NCI-H82 treated with DMSO at 0.1 percent for 48 hours (cell line): ENCODE results near the gene DCUN1D2.
"Not testable (repeated sequence)": the region's sequence is repeated elsewhere in the genome, so short reads cannot be mapped to it uniquely, and the experiment has no call there.

Source experiments
- DNase-seq: peaks from one replicate; lab custom pipeline; 2025; ENCODE audit not compliant: unreplicated experiment; lab: John Stamatoyannopoulos, UW

The DCUN1D2 gene

DNA sequence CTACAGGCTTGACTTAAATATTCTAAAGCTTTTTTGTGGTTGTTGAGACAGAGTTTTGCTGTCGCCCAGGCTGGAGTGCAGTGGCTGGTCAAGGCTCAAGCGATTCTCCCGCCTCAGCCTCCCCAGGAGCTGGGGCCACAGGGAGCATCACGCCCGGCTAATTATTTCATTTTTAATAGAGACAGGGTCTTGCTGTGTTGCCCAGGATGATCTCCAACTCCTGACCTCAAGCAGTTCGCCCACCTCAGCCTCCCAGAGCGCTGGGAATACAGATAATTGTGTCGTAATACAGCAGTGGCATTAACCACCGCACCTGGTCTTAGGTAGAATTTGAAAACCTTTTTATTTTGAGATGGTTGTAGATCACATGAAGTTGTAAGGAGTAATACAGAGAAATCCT is 1.5 kb upstream of the DCUN1D2 start:
- DNase-seq, result no peak

DNA sequence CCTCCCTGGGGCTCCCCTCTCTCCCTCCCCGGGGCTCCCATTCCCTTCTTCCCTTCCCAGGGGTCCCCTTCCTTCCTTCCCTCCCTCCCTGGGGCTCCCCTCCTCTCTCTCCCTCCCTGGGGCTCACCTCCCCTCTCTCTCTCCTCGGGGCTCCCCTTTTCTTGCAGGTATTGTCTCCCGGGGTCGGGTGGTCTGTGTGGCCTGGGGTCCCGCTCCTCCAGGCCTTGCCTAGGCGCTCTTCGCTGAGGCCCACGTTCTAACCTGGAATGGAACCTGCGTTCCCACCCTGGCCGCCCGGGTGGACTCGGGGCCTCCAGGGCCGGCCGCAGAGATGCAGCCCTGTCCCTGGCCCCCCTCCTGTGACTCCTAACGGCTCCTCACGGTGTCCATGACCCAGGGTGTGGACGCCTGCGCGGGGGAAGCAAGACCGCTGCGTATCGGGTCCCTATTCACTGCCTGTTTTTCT is 940 bp upstream of the DCUN1D2 start:
- no peak for DNase-seq

DNA sequence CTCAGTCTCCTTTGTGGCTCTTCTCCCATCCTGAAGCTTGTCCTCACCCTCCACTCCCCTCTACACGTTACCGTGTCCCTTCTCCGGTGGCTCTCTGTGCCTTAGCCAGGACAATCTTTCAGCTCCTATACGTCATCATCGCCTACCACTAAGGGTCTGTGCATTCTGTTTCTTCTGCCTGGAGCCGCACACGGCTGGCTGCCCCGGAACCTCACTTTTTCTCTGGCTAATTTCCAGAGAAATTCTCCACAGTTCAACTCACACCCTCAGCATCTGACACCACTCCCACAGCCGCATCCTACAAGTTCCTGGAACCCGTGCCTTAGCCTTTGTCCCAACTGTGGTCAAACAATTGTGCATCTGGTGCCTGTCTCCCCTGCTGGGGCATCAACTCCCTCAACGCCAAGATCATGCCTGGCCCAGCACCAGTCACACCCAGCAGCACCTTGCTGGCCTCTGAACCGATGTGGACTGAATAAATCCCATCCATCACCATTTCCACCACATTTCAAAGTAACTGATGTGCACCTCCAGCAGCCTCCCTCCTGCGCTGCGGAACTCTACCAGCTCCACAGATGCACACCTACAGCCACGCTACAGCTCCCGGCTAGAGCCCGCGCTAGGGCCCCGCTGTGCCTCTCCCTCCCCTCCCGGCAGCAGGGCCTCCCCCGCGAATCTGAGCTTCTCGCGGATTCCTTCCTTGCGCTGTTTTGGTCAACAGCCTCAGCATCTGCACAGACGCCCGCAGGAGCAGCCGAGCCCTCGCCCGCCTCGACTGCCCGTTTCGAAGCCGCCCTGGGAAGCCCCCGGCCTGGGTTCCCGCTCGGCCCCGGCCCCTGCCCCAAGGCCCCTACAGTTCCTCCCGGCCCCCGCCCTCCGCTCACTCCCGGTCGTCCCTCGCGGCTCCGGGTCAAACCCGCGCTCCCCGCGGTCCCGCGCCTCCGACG is 689 bp downstream of the DCUN1D2 start:
- no peak for DNase-seq

DNA sequence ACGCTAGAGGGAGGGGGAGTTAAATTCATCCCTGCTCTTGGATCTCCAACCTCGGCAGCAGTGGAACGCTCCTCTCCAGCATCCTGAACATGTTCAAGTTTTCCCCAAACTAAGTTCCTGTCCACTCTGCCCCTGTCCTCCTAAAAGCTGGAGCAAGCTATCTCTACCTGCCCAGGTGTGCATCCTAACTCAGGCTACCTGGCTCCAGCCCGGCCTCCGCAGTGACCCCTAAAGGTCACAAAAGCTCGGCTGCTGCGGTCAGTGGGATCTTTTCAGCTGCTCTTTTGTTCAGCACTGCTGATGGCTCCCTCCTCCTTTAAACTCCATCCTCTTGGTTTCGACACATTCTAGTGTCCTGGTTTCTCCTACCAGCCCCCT is 1.4 kb downstream of the DCUN1D2 start:
- DNase-seq, result no peak

DNA sequence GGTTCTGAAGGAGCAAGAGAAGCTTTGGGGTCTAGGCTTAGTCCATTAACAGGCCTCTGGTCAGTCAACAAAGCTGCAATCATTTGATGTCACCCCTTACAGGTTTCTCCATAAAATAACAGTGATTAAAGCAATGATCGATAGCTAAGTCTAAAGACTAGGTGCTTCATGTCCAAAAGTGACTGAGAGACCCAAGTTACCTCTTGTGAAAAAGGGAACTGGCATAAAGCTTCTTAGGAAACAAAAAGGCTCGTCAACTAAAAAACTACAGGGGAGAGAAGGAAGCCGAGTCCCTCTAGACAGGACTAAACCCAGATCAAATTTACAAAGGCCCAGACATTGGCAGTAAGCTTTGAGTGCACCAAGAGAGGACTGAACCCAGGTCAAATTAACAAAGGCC is 2.2 kb downstream of the DCUN1D2 start:
- no peak for DNase-seq

DNA sequence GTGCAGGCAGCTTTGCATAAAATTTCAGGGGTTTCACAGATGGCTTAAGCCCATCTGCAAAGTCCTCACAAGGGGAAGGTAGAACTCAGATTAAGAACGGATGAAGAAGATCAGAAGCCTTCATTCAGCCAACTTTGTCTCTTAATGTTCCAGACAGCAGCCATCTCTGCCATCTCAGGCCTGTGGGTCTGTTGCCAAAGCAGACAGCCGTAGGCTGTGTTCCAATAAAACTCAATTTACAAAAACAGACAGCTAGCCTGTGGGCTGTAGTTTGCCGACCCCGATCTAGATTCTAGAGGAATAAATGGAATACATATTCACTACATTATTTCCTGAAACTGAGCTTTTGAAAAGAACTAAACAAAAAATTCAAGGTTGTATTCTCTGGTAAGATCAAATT is 3.8 kb downstream of the DCUN1D2 start:
- DNase-seq, result no peak

DNA sequence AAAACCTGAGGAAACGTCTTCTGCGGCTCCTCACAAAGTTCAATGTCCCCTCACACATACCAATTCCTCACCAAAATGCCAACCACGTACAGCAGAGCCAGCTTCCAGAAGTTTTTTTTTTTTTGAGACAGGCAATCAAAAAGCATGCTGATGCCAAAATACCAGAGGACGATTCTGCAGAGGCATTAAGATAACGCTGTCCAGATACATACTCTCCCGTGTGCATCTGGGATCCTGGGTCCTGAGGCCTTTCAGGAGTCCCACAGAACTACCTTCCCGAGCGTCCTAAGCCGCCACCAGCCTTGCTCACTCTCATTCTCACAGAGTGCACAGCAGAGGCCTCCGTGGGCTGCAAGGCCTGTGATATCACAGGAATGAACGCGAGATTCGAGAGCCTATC is 5.0 kb downstream of the DCUN1D2 start:
- DNase-seq, result no peak

DNA sequence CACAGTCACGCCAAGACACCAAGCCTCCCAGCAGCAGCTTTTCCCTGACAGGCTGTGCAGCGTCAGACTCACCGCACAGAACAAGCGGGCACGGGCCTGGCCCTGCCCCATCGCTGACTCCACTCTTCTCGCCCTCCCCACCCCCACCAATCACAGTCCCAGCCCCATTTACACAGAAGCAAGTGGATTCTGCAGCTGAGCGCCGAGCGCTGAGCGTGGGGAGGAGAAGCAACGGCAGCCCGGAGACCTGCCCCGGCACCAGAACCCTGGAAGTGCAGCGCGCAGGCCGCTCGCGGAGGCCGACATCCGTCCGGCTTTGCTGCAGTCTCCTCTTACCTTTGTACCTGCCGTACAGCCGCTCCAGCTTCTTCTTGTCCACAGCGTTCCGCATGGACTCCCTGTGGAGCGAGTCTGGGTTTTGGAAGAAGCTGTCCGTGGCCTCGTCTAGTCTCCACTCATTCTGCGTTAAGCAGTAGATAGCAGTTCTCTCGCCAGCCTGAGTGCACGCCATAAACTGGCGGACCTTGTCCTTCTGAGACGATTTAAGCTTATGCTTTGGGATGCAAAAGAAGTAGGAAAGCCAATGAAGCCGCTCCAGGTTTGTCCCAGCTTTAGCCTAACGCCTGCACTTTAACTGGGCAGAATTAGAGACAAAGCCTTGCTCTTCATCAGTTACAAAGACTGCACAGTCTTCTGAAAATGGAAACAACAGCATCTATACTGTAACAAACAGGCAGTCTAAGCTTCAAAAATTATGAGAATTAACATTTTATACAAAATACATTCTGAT is 6.8 kb downstream of the DCUN1D2 start:
- DNase-seq, result no peak

DNA sequence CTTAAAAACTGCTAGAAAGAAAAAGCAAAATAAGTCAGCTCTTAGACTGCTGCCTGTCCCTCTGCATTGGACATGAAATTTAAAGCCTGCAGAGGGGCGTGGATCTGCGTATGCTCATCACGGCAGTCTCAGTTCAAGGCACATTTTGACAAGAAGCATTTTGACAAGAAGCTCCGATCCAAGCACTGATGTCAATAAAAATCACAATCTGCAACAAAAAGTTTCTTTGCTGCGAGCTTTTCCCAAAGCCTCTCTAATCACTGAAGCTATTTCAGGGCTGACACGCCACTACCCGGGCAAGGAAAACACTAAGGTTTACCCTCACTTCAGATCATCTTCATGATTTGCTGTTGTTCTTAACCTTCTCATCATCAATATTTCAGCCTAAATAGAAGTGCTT is 7.4 kb downstream of the DCUN1D2 start:
- no peak for DNase-seq

DNA sequence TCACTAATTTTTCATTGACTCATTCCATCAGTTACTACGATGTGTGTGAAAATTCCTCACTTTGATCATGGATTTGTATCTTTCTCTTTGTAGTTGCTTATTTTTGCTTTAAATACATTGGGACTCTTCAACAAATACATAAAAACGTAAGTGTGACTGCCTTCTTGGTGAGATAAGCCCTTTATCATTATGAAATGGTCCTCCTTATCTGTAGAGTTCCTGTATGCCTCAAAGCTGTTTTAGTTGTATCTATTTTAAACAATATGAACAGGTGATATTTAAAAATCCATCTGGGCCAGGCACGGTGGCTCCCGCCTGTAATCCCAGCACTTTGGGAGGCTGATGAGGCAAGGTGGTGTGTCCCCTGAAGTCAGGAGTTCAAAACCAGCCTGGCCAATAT is 11.3 kb downstream of the DCUN1D2 start:
- no peak for DNase-seq

DNA sequence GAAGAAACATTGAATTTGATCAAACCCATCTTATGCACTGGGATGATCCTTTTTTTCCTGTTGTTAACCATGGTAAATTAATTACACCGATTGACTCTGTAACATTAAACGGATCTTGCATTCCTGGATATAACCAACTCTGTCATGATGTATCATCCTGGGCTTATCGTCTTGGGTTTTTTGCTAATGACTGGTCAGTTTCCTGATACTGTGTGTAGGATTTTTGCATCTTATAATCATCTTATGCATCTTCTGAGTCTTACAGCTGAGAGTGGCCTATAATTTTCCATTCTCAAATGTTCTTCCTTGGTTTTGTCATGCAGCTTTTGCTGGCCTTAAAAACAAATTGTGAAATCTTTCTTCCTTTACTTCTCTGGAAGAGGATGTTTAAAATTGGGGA is 12.8 kb downstream of the DCUN1D2 start:
- DNase-seq, result no peak

DNA sequence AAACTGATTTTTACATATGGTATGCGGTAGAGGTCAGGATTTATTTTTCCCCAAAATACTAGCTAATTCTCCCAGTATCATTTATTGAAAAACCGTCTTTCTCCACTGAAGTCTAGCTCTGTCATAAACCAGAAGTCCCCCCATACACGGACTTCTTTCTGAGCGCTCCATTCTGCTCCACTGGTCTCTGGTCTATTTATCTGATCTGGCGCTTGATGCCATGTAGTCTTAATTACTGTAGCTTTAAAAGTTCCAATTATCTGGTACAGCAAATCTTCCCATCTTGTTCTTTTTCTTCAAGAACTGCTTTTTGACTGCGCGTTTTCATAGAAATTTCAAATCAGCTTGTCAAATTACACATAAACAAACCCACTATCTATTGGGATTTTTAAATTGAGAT is 13.7 kb downstream of the DCUN1D2 start:
- DNase-seq, result no peak

DNA sequence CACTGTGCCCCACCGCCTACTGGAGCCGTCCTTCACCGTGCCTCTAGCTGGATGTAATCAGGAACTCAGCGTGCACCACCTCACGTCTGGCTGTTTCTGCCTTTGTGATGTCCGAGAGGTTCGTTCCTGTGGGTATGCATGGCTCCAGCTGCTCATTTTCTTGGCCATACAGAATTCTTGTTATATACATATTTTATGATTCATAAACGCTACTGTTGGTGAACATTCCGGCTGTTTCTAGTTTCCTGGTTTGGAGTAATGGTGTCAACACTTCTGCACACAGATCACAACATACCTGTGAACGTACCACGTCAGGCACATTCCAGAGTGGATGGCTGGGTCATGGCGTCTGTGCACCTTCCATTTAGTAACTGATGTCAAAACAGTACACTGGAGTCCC is 14.6 kb downstream of the DCUN1D2 start:
- no peak for DNase-seq

DNA sequence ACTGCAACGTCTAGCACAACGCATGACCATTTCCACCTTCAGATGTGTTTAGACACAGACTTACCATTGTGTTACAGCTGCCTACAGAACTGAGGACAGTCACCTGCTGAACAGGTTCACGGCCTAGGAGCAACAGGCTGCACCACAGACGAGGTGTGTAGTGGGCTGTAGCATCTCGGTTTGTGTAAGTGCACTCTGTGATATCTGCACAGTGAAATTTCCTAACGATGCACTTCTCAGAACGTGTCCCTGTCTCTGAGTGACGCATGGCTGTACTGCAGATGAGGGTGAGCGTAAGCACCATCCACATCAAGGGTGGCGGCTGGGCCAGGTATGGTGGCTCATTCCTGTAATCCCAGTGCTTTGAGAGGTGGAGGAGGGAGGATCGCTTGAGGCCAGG is 15.2 kb downstream of the DCUN1D2 start:
- DNase-seq, result no peak

DNA sequence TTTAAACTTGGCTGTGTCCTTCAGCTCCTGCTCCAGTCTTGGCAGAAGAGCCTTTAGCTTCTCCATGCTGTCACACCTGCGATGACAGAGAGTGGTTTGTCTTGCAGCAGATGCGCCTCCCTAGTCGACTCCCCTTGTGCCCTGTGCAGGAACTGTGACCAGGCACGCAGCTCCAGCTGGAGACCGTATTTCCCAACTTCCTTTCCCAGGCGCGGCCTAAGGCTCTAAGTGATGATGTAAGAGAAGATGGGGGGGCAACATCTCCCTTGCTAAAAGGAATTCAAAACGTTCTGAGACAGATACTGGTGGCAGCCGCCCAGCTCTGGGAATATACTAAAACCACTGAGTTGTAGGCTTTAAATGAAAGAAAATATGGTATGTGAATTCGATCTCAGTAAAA is 16.3 kb downstream of the DCUN1D2 start:
- DNase-seq, result no peak

DNA sequence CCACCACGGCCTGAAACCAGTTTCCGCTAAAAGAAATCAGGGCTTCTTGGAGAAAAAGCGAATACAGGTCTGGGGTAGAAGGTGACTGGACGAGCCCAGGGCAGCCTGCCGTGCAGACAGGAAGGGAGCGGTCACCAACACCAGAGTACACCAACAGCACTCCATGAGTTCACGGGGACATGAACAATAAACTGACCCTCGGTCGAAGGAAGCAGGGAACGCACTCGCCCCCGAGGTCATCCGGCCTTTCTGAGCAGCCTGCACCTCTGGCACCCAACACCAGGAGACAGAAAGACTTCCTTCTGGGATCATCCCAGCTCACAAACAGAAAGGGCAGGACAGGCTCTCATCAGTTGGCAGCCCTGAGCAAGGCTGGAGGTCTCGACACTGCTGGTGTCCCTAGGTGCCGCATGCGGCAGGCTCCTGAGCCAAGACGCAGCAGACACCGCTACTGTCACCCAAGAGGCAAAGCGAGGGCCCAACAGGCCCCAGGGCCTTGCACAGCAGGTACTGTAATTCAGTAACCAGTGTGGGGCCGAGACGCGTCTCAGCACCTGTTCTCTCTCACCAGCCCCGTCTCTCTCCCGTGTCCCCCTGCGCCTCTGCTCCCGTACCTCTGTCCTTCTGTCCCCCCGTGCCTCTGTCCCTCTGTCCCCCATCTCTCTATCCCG is 18.0 kb downstream of the DCUN1D2 start:
- no peak for DNase-seq

DNA sequence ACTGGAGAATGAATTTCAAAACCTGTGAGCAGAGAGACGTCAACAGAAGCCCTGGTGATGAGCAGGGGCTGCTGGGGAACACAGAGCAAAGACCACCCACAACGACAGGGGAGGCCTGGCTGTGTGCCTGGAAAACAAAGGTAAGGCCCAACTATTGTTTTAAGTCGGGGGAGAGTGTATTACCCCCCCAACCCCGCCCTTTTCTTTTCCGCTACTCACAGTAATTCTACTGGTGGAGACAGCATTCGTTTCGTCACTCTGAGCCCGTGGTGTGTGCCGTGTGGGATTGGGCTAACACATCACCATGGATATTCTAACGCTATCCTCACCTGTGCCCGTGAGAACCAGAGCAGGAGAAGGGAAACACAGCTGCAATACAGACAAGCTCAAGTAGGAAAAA is 18.7 kb downstream of the DCUN1D2 start:
- DNase-seq, result no peak

DNA sequence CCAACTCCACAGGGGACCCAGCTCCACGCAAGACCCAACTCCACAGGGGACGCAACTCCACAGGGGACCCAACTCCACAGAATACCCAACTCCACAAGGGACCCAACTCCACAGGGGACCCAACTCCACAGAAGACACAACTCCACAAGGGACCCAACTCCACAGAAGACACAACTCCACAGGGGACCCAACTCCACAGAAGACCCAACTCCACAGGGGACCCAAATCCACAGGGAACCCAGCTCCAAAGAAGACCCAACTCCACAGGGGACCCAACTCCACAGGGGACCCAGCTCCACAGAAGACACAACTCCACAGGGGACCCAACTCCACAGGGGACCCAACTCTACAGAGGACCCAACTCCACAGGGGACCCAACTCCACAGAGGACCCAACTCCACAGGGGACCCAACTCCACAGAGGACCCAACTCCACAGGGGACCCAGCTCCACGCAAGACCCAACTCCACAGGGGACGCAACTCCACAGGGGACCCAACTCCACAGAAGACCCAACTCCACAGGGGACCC is 19.8 kb downstream of the DCUN1D2 start:
- DNase-seq, result not testable (repeated sequence)

DNA sequence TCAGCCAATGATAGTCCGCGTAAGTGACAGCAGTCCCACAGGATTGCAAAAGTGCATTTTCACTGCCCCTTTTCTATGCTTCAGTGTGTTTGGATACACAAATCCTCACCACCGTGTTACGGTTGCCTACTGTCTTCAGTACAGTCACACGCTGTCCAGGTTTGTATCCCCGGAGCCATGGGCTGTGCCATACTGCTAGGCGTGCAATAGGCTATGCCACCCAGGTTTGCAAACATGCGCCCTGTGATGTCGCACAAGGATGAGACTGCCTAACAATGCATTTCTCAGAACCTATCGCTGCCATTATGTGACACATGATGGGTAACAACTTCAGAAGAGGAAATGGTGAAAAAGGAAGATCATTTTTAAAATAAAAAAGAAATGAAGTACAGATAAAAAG is 20.4 kb downstream of the DCUN1D2 start:
- no peak for DNase-seq

DNA sequence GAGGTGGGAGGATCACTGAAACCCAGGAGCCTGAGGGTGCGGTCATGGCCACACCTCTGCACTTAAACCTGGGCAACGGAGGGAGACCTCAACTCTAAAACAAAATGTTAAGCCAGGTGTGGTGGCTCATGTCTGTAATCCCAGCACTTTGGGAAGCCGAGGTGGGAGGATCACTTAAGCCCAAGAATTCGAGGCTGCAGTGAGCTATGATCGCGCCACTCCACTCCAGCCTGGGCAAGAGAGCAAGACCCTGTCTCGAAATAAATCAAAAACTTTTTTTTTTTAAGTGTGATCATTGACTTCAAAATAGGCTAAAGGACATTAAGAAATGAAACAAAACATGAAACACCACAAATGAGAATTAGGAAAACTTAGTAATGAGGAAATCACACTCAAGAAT is 20.9 kb downstream of the DCUN1D2 start:
- no peak for DNase-seq

DNA sequence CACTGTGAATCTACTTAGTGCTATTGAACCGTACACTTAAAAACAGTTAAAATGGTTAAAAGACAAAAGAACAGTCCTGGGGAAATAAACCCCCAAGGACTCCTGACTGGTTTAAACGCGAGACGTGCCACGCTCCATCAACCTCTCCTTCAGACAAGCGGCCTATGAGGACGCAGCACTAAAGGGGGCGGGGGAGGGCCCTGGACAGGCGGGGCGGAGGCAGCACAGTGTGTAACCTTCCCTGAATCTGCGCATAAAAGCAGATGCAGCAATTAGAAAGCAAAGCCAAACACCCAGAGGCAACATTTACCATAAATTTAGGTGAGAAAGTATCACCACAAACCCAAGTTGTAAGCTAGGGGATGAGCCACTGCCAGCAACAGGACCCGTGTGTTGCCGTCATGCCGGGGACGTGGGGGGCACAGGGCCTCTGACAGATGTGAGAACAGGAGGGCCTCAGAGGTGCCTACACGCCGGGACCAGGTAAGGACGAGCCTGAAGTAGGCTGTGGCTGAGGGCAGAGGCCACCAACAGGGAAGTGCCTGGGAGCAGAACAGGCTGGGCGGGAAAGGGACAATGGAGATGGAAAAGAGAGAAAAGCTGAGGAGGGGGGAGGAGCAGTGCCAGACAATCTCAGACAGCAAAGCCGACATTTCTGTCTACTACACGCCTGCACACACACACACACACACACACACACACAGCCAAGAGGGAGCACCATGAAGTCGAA is 21.9 kb downstream of the DCUN1D2 start:
- no peak for DNase-seq
